Loucy (cell line): ENCODE measurements around the gene IRGQ.

Experiments used
- EZH2phosphoT487 ChIP-seq: fragments of 200-600 bp; IDR thresholded peaks from 2 replicates; pipeline ENCODE4 v1.6.1; 2018; ENCODE audit warnings: antibody characterized with exemption, mild to moderate bottlenecking, moderate library complexity, borderline replicate concordance
- TF ChIP-seq, protein P1 (sequence below): fragments of 200-600 bp; sonication (generic); conservative IDR thresholded peaks from 2 replicates; pipeline ENCODE4 v1.5.1; 2014; ENCODE audit warnings: mild to moderate bottlenecking, antibody characterized with exemption, low read length

DNA sequence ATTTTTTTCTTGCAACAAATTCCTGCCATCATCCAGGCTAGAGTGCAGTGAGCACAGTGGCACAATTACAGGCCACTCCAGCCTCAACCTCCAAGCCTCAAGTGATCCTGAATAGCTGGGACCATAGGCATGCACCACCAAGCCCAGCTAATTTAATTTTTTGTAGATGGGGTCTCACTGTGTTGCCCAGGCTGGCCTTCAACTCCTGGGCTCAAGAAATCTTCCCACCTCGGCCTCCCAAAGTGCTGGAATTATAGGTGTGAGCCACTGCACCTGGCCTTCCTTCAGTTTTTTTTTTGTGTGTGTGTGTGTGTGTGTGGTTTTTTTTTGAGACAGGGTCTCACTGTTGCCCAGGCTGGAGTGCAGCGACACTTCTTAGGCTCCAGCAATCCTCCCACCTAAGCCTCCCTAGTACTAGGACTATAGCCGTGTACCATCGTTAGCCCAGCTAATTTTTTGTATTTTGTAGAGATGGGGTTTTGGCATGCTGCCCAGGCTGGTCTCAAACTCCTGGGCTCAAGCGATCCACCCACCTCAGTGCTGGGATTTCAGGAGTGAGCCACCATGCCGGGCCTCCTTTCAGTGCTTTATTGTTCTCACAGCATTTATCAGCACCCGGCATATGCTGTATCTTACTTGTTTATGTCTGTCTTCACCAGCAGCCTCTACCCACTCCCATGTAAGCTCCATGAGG lies 10.1 kb upstream of the IRGQ start:
- TF ChIP-seq, protein P1, sequence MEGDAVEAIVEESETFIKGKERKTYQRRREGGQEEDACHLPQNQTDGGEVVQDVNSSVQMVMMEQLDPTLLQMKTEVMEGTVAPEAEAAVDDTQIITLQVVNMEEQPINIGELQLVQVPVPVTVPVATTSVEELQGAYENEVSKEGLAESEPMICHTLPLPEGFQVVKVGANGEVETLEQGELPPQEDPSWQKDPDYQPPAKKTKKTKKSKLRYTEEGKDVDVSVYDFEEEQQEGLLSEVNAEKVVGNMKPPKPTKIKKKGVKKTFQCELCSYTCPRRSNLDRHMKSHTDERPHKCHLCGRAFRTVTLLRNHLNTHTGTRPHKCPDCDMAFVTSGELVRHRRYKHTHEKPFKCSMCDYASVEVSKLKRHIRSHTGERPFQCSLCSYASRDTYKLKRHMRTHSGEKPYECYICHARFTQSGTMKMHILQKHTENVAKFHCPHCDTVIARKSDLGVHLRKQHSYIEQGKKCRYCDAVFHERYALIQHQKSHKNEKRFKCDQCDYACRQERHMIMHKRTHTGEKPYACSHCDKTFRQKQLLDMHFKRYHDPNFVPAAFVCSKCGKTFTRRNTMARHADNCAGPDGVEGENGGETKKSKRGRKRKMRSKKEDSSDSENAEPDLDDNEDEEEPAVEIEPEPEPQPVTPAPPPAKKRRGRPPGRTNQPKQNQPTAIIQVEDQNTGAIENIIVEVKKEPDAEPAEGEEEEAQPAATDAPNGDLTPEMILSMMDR, result no peak
- no peak for TF ChIP-seq EZH2phosphoT487
